Measurements from ENCODE around the gene LLCFC1. TPM values are rescaled to one million over a fixed set of nuclear protein-coding genes. Genes with fewer than 3 reads are reported as not detected.
A peak's percentile ranks its signal among the peaks of the same experiment; 100 is the strongest.

LLCFC1 gene
- total RNA-seq, 1 experiment from 2014 or later: not detected

GRCh38 chr7:142906643-142907042, 32.6 kb upstream of the LLCFC1 start:
- no peak for DNase-seq
- H3K9me3 ChIP-seq: no peaks in the 10 kb centered on the region
- H3K27me3 ChIP-seq: no peaks in the 10 kb centered on the region
- no peak overlapping the region for H3K4me3 ChIP-seq
- no peaks in the 10 kb centered on the region for H3K36me3 ChIP-seq

GRCh38 chr7:142908290-142908689, 31.0 kb upstream of the LLCFC1 start:
- DNase-seq: no peak
- Histone ChIP-seq H3K4me3 (no peak overlapping the region), H3K9me3 (no peaks in the 10 kb centered on the region), H3K27me3 (no peaks in the 10 kb centered on the region), H3K36me3 (no peaks in the 10 kb centered on the region)

- Histone ChIP-seq H3K9me3 (no peaks in the 10 kb centered on the region), H3K36me3 (no peaks in the 10 kb centered on the region), H3K27me3 (no peaks in the 10 kb centered on the region), H3K4me3 (no peak overlapping the region)
- peak; percentile 13 for DNase-seq
Observed at GRCh38 chr7:142908921-142909890, 30.1 kb upstream of the LLCFC1 start.

GRCh38 chr7:142910031-142910433, 29.3 kb upstream of the LLCFC1 start:
- Histone ChIP-seq H3K36me3 (no peaks in the 10 kb centered on the region), H3K9me3 (no peaks in the 10 kb centered on the region), H3K4me3 (no peak overlapping the region), H3K27me3 (no peaks in the 10 kb centered on the region)
- no peak for DNase-seq

GRCh38 chr7:142910481-142910880, 28.8 kb upstream of the LLCFC1 start:
- Histone ChIP-seq H3K36me3 (no peaks in the 10 kb centered on the region), H3K9me3 (no peaks in the 10 kb centered on the region), H3K27me3 (no peaks in the 10 kb centered on the region), H3K4me3 (no peak overlapping the region)
- no peak for DNase-seq

- Histone ChIP-seq H3K36me3 (no peaks in the 10 kb centered on the region), H3K9me3 (no peaks in the 10 kb centered on the region), H3K27me3 (no peaks in the 10 kb centered on the region), H3K4me3 (no peak overlapping the region)
- no peak for DNase-seq
Observed at GRCh38 chr7:142913051-142913450, 26.2 kb upstream of the LLCFC1 start.

GRCh38 chr7:142913566-142913965, 25.7 kb upstream of the LLCFC1 start:
- no peak overlapping the region for H3K4me3 ChIP-seq
- no peak for DNase-seq
- H3K27me3 ChIP-seq: no peaks in the 10 kb centered on the region
- no peaks in the 10 kb centered on the region for H3K36me3 ChIP-seq
- H3K9me3 ChIP-seq: no peaks in the 10 kb centered on the region

GRCh38 chr7:142914121-142914520, 25.2 kb upstream of the LLCFC1 start:
- Histone ChIP-seq H3K4me3 (no peak overlapping the region), H3K27me3 (no peaks in the 10 kb centered on the region), H3K9me3 (no peaks in the 10 kb centered on the region), H3K36me3 (no peaks in the 10 kb centered on the region)
- DNase-seq: no peak

GRCh38 chr7:142915315-142915714, 24.0 kb upstream of the LLCFC1 start:
- no peak for DNase-seq
- Histone ChIP-seq H3K9me3 (no peaks in the 10 kb centered on the region), H3K4me3 (no peak overlapping the region), H3K27me3 (no peaks in the 10 kb centered on the region), H3K36me3 (no peaks in the 10 kb centered on the region)

GRCh38 chr7:142916508-142916907, 22.8 kb upstream of the LLCFC1 start:
- DNase-seq: no peak
- H3K9me3 ChIP-seq: no peaks in the 10 kb centered on the region
- H3K4me3 ChIP-seq: no peak overlapping the region
- no peaks in the 10 kb centered on the region for H3K27me3 ChIP-seq
- H3K36me3 ChIP-seq: no peaks in the 10 kb centered on the region

- no peaks in the 10 kb centered on the region for H3K36me3 ChIP-seq
- no peaks in the 10 kb centered on the region for H3K9me3 ChIP-seq
- H3K4me3 ChIP-seq: no peak overlapping the region
- no peak for DNase-seq
- no peaks in the 10 kb centered on the region for H3K27me3 ChIP-seq
Observed at GRCh38 chr7:142917447-142917846, 21.8 kb upstream of the LLCFC1 start.

- H3K36me3 ChIP-seq: no peaks in the 10 kb centered on the region
- H3K4me3 ChIP-seq: no peak overlapping the region
- DNase-seq: no peak
- no peaks in the 10 kb centered on the region for H3K9me3 ChIP-seq
- no peaks in the 10 kb centered on the region for H3K27me3 ChIP-seq
Observed at GRCh38 chr7:142918901-142919300, 20.4 kb upstream of the LLCFC1 start.

- no peak overlapping the region for H3K4me3 ChIP-seq
- H3K9me3 ChIP-seq: no peaks in the 10 kb centered on the region
- H3K36me3 ChIP-seq: no peaks in the 10 kb centered on the region
- DNase-seq: no peak
- no peaks in the 10 kb centered on the region for H3K27me3 ChIP-seq
Observed at GRCh38 chr7:142919656-142920055, 19.6 kb upstream of the LLCFC1 start.

GRCh38 chr7:142923391-142923790, 15.9 kb upstream of the LLCFC1 start:
- no peak for DNase-seq
- H3K4me3 ChIP-seq: no peak overlapping the region
- no peaks in the 10 kb centered on the region for H3K36me3 ChIP-seq
- no peaks in the 10 kb centered on the region for H3K9me3 ChIP-seq
- no peaks in the 10 kb centered on the region for H3K27me3 ChIP-seq

- no peak overlapping the region for H3K4me3 ChIP-seq
- no peaks in the 10 kb centered on the region for H3K36me3 ChIP-seq
- no peak for DNase-seq
- H3K9me3 ChIP-seq: no peaks in the 10 kb centered on the region
- no peaks in the 10 kb centered on the region for H3K27me3 ChIP-seq
Observed at GRCh38 chr7:142925413-142925812, 13.9 kb upstream of the LLCFC1 start.

- DNase-seq: no peak
- no peak overlapping the region for H3K4me3 ChIP-seq
- H3K27me3 ChIP-seq: no peaks in the 10 kb centered on the region
- no peaks in the 10 kb centered on the region for H3K9me3 ChIP-seq
- no peaks in the 10 kb centered on the region for H3K36me3 ChIP-seq
Observed at GRCh38 chr7:142927085-142927745, 12.1 kb upstream of the LLCFC1 start.

- Histone ChIP-seq H3K36me3 (no peaks in the 10 kb centered on the region), H3K4me3 (no peak overlapping the region), H3K27me3 (no peaks in the 10 kb centered on the region), H3K9me3 (no peaks in the 10 kb centered on the region)
- no peak for DNase-seq
Observed at GRCh38 chr7:142927949-142928348, 11.3 kb upstream of the LLCFC1 start.
